Activated CD8-positive, alpha-beta T cell treated with anti-CD3 and anti-CD28 coated beads, Interleukin-2, amount 10 ng/mL, durations not matched to agents 7 days and 5 days (primary cell): ENCODE measurements around the gene SLCO3A1. TPM values are rescaled to one million over a fixed set of nuclear protein-coding genes. Genes with fewer than 3 reads are reported as not detected.

ENCODE experiments used
- ATAC-seq: fragments of 150-1000 bp; cut with Tn5 transposase; one replicate; pipeline ENCODE4 v1.10.0; 2021; ENCODE audit warnings: moderate library complexity
- CTCF ChIA-PET: fragments of 350-600 bp; sonication (Branson Sonifier 250); formaldehyde crosslinking; loops from one replicate; lab custom pipeline; 2021; ENCODE audit warnings: antibody characterized with exemption; lab: Charles Lee
- POLR2A ChIA-PET: fragments of 350-600 bp; sonication (Branson Sonifier 250); formaldehyde crosslinking; loops from one replicate; lab custom pipeline; 2021; ENCODE audit warnings: antibody characterized with exemption; lab: Charles Lee
- DNase-seq: peaks from one replicate; pipeline ENCODE4 v3.0.0-alpha.2; 2020
- H3K27ac Mint-ChIP-seq: one replicate; pipeline ENCODE4 v1.8.0; 2021; ENCODE audit warnings: mild to moderate bottlenecking, mixed read lengths
- H3K27me3 Mint-ChIP-seq: one replicate; pipeline ENCODE4 v1.8.0; 2021; ENCODE audit warnings: low read depth, mixed read lengths
- H3K36me3 Mint-ChIP-seq: one replicate; pipeline ENCODE4 v1.8.0; 2021; ENCODE audit warnings: low read depth, mixed read lengths
- H3K4me1 Mint-ChIP-seq: one replicate; pipeline ENCODE4 v1.8.0; 2021; ENCODE audit warnings: low read depth, mixed read lengths
- H3K4me3 Mint-ChIP-seq: one replicate; pipeline ENCODE4 v1.8.0; 2021; ENCODE audit warnings: mild to moderate bottlenecking, mixed read lengths
- H3K9me3 Mint-ChIP-seq: one replicate; pipeline ENCODE4 v1.8.0; 2022; ENCODE audit warnings: mixed read lengths; ENCODE audit not compliant: insufficient read depth
- total RNA-seq, 2 experiments: library from RNA; stranded (reverse); gene quantifications; one replicate each; pipeline ENCODE4 v1.2.3, GENCODE V29; 2021

SLCO3A1 gene
- total RNA-seq, 2 experiments from 2014 or later: 29.3 to 32.7 TPM

DNA sequence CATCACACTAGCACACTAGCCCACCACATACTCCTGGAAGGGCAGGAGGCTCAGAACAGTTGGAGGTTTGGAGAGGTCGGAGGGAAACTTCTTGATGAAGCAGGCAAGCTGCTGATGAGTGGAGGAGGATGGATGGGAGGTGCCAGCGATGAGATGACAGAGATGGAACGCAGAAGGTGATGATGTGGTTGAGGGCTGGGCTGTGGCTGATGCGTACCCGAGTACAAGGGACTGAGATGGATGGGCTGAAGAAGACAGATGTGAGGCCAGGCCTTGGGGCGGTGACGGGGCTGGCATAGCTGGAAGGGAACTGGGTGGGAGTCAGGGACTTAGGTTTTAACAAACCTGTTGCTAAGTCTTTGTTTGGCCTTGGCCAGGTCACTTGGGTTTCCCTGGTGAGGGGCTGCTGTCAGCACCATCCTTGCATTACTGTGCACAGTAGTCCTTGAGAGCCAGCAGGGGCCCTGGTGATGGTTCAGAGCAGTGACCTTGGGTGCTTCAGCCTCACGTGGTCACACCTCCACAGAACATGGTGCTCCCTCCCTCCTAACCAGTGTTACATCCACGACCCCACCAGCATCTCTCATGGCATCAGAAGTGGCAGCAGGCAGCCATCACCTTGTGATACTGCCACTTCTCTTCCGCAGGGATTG lies 164.5 kb downstream of the SLCO3A1 start:
- Mint-ChIP-seq H3K27me3 (no peaks in the 10 kb centered on the region), H3K36me3 (no peaks in the 10 kb centered on the region), H3K4me1 (peaks cover 14% of the 10 kb centered on the region), H3K9me3 (no peaks in the 10 kb centered on the region), H3K4me3 (no peak overlapping the region), H3K27ac (no peak overlapping the region)
- POLR2A ChIA-PET: interaction anchor here (1.0 kb wide), 1 partner anchor 9 kb away, joined by 3 read pairs; no protein-coding TSS in a partner anchor
- DNase-seq: no peak
- CTCF ChIA-PET: no interaction called here
- ATAC-seq: no peak

DNA sequence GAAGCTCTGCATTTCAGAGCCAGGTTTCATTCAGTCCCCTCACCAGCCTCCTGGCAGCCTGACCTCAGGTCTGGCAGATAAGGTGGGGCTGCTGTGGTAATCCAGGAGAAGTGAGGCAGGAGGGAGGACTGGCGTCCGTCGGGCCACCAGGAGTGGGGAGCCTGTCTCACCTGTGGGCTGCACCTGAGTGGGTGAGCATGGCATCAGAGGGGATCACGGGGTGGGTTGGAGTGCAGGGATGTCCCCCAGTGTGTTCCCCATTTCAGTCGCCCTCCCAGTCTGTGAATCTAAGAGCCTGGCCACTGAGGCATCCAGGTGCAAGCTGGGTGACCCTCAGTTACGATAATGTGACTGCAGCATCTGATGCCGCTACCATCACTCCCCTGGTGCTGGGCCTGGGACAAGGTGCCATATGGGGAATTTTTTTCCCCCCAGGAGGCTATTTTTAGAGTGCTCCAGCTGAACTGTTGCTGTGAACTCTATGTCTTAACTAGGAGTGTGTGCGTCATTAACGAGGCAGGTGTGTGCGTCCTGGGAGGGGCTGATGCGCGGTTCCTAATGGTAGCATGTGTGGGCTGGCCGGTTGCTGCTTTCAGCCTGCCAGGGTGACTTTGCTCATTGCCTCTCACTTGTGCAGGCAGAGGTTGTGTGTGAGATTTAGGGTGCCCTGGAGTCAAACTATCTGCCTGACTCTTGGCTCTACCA lies 165.2 kb downstream of the SLCO3A1 start:
- Mint-ChIP-seq H3K36me3 (no peaks in the 10 kb centered on the region), H3K27ac (no peak overlapping the region), H3K4me3 (no peak overlapping the region), H3K27me3 (no peaks in the 10 kb centered on the region), H3K9me3 (no peaks in the 10 kb centered on the region), H3K4me1 (peaks cover 14% of the 10 kb centered on the region)
- no peak for ATAC-seq
- ChIA-PET CTCF (no interaction called here), POLR2A (interaction anchor here (1.0 kb wide), 1 partner anchor 9 kb away, joined by 3 read pairs; no protein-coding TSS in a partner anchor)
- DNase-seq: no peak

DNA sequence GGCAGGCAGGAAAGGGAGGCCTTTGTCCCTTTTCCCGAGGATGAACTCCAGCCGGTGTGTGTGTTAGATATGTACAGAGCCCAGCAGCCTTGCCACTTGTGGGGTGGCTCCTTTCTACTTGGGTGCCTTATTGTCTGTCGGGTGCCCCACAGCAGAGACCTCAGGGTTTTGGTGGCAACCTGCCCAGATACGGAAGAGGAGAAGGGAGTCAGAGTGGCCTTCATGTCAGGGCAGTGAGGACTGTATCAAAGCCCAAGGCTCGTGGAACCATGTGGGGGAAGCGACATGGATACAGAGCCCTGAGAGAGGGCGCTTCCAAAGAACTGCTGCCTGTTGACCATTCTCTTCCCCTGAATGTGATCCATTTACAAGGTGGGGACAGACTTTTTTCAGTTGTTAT lies 166.2 kb downstream of the SLCO3A1 start:
- no peak for ATAC-seq
- H3K4me3 Mint-ChIP-seq: no peak overlapping the region
- DNase-seq: no peak
- H3K27ac Mint-ChIP-seq: no peak overlapping the region
- H3K27me3 Mint-ChIP-seq: no peaks in the 10 kb centered on the region
- H3K36me3 Mint-ChIP-seq: no peaks in the 10 kb centered on the region
- no peaks in the 10 kb centered on the region for H3K9me3 Mint-ChIP-seq
- H3K4me1 Mint-ChIP-seq: peaks cover 14% of the 10 kb centered on the region
- ChIA-PET CTCF (no interaction called here), POLR2A (no interaction called here)

DNA sequence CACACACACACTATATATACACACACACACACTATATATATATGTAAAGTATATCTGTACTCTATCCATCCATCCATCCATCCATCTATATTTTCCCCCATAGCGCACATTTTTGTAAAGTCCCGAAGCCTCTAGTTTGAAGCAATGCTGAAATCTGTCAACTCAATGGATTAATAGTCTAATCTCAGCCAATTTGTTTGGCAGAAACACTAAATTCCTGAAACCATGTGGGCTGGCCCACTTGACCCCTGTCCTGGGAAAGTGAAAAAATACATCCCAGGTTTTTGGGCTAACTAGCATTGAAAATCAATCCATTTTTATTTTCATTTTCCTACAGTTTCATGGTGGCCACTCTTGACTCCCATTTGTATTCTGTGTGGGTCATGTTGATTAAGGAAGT lies 166.7 kb downstream of the SLCO3A1 start:
- Mint-ChIP-seq H3K27ac (no peak overlapping the region), H3K4me3 (no peak overlapping the region), H3K4me1 (peaks cover 14% of the 10 kb centered on the region), H3K27me3 (no peaks in the 10 kb centered on the region), H3K9me3 (no peaks in the 10 kb centered on the region), H3K36me3 (no peaks in the 10 kb centered on the region)
- ATAC-seq: no peak
- DNase-seq: no peak
- POLR2A ChIA-PET: no interaction called here
- CTCF ChIA-PET: no interaction called here

DNA sequence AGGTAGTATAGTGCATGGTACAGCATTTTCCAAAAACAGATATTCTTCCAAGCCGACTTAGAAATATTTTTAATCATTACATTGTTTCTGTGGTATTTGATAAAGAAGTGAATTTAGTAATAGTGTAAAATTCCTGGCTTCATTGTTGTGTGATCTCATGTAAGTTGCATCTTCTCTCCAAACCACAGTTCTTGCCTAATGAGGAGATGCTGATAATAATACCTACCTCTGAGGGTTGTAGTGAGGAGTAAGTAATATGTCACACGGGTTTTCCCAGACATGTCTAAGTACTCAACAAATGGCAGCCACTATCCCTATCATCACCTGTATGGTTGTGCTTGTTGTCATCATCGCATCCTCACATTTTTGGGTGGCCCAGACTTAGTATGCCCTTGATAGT lies 167.3 kb downstream of the SLCO3A1 start:
- ChIA-PET POLR2A (no interaction called here), CTCF (no interaction called here)
- no peaks in the 10 kb centered on the region for H3K27me3 Mint-ChIP-seq
- H3K4me3 Mint-ChIP-seq: no peak overlapping the region
- DNase-seq: no peak
- no peak for ATAC-seq
- H3K9me3 Mint-ChIP-seq: no peaks in the 10 kb centered on the region
- H3K4me1 Mint-ChIP-seq: peaks cover 14% of the 10 kb centered on the region
- H3K27ac Mint-ChIP-seq: no peak overlapping the region
- H3K36me3 Mint-ChIP-seq: no peaks in the 10 kb centered on the region

DNA sequence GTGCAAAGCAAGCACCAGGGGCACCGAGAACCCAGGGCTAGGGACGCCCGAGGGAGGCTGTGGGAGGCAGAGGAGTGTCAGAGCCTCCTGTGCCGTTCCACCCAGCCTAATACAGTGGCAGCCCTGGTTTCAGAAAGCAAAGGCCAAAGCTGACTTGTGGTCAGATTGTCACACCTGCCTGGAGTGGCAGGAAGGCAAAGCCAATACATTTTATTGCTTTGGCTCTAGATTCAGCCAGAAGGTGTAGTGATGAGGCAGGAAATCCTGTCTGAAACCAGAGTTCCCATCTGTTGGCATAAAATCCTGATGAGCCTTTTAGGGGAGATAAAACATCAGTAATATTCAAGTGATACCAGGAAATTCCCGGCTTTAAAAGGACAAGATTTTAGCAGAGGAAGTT lies 168.3 kb downstream of the SLCO3A1 start:
- Mint-ChIP-seq H3K4me1 (peaks cover 14% of the 10 kb centered on the region), H3K27ac (no peak overlapping the region), H3K9me3 (no peaks in the 10 kb centered on the region), H3K36me3 (no peaks in the 10 kb centered on the region), H3K4me3 (no peak overlapping the region), H3K27me3 (no peaks in the 10 kb centered on the region)
- ChIA-PET POLR2A (no interaction called here), CTCF (interaction anchor here (1.3 kb wide), 1 partner anchor 168 kb away, joined by 4 read pairs; the partner anchor contains the start of gene SLCO3A1)
- no peak for ATAC-seq
- no peak for DNase-seq

DNA sequence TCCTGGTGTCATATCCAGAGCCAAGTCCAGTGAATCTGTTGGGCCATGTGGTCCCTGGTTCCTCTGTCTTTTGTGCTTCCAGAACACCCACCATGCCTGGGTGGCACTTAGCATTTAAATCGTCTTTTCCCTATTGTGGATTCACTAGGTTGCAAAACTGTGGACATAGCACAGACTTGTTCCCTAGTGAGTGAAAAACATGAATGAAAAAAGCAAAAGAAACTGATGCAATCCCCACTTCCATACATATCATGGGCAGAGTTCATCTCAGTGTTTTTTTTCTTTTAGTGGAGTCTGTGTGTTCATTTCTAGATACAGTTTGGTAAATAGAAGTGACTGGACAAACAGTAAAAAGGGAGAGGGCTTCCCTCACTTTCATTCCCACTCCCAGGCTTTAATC lies 170.5 kb downstream of the SLCO3A1 start:
- Mint-ChIP-seq H3K9me3 (no peaks in the 10 kb centered on the region), H3K4me1 (peaks cover 14% of the 10 kb centered on the region), H3K27ac (no peak overlapping the region), H3K4me3 (no peak overlapping the region), H3K27me3 (no peaks in the 10 kb centered on the region), H3K36me3 (no peaks in the 10 kb centered on the region)
- POLR2A ChIA-PET: no interaction called here
- DNase-seq (no peak), ATAC-seq (no peak)
- CTCF ChIA-PET: no interaction called here

DNA sequence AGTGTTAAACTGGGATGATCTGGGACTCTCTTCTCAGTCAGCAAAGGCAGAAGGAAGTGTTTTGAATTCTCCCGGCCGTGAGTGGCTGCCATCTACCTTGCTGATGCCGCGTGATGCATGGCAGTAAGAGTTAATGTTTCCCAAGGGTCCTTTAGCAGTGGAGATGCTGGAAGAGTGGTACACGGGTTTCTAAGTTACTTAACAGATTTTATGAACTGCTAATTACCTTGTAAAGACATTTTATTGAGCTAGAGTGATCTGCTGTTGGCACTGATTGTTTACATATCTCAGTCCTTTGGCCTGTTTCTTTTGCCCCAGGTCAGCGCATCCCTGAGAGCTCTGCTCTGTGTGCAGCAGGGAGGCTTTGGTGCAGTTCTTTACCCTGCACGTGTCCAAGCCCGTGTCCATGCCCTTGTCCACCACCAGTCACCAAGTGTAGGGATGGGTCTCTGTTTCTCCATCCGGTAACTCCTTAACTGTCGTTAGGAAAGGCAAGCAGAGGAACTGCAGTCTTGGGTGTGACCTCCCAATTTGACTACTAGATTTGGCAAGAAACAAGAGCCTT lies 172.3 kb downstream of the SLCO3A1 start:
- ChIA-PET CTCF (no interaction called here), POLR2A (interaction anchor here (0.7 kb wide), 1 partner anchor 1155 kb away, joined by 4 read pairs; no protein-coding TSS in a partner anchor)
- no peak for ATAC-seq
- Mint-ChIP-seq H3K27ac (no peak overlapping the region), H3K4me1 (peaks cover 14% of the 10 kb centered on the region), H3K36me3 (no peaks in the 10 kb centered on the region), H3K9me3 (no peaks in the 10 kb centered on the region), H3K4me3 (no peak overlapping the region), H3K27me3 (no peaks in the 10 kb centered on the region)
- no peak for DNase-seq

DNA sequence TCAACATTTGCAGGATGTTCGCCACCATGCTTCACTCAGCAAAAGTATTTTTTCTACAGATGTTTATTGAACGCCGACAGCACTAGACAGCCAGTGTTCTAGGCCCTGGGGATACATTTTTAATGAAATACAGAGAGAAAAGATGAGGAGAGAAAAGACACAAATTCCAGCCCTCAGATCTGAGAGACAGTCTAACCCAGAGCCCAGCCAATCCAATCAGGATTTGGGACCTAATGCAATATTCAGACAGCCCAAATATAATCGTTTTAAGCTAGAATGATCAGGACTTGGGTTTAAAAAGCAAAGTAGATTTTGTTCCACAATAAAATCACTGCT lies 174.8 kb downstream of the SLCO3A1 start:
- DNase-seq (no peak), ATAC-seq (no peak)
- Mint-ChIP-seq H3K27ac (no peak overlapping the region), H3K4me1 (peaks cover 3% of the 10 kb centered on the region), H3K36me3 (no peaks in the 10 kb centered on the region), H3K4me3 (no peak overlapping the region), H3K27me3 (peaks cover 3% of the 10 kb centered on the region), H3K9me3 (no peaks in the 10 kb centered on the region)
- CTCF ChIA-PET: no interaction called here
- POLR2A ChIA-PET: no interaction called here

DNA sequence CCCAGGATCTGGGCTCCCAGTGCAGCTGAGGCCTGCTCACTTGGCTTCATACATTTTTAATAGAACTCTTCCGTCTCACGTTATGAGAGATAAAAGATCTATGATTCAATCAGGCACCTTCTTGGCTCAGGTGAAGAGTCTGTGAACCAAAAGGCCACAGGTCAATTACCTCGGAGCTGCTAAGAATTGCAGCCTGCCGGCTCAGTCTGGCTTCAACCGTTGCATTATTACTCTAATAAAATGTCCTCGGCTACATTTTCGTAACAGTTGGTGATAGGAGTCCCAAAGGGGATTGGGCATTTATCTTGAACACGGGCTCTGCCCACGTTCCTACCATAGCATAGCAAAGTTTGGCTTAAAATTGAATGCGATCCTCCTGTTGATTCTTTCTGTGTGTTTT lies 176.3 kb downstream of the SLCO3A1 start:
- ATAC-seq: no peak
- POLR2A ChIA-PET: no interaction called here
- CTCF ChIA-PET: no interaction called here
- Mint-ChIP-seq H3K27ac (no peak overlapping the region), H3K9me3 (no peaks in the 10 kb centered on the region), H3K4me3 (no peak overlapping the region), H3K36me3 (no peaks in the 10 kb centered on the region), H3K4me1 (peaks cover 3% of the 10 kb centered on the region), H3K27me3 (peaks cover 3% of the 10 kb centered on the region)
- DNase-seq: no peak

DNA sequence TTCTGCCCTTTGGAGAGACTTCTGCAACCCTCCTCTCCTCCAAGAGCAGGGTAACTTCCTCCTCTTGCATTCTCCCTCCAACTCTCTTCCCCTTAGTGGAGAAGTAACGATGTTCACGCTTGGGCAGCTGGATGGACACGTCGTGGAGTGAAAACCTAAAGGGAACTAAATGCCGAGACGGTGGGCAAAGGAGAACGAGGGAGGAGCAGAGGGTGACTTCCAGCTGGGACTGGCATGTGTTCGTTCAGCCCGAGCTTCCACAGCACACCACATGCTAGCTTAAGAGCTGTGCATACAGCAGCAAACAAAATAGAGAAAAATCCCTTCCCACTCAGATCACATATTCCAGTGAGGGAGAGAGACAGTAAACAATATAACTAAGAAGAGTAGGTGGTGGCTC lies 179.8 kb downstream of the SLCO3A1 start:
- ATAC-seq (no peak), DNase-seq (no peak)
- no peaks in the 10 kb centered on the region for H3K36me3 Mint-ChIP-seq
- POLR2A ChIA-PET: no interaction called here
- H3K27ac Mint-ChIP-seq: no peak overlapping the region
- H3K9me3 Mint-ChIP-seq: no peaks in the 10 kb centered on the region
- H3K4me3 Mint-ChIP-seq: no peak overlapping the region
- peaks cover 3% of the 10 kb centered on the region for H3K4me1 Mint-ChIP-seq
- peaks cover 3% of the 10 kb centered on the region for H3K27me3 Mint-ChIP-seq
- CTCF ChIA-PET: no interaction called here

DNA sequence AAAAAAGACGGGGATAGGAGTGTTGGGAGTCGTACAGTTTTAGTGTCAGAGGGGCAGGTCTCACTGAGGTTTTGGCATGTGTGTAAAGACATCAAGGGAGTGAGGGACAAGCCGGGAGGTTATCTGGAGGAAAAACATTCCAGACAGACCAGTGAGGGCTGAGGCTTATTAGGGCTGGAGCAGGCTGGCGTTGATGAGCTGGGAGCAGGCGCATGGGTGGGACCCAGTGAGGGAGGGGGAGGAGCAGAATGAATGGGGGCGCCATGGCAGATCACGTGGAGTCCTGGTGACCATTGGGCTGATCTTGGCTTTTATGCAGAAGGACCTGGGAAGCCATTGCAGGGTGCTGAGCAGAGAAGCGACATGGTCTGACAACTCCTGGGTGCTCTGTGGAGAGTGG lies 180.2 kb downstream of the SLCO3A1 start:
- peaks cover 3% of the 10 kb centered on the region for H3K27me3 Mint-ChIP-seq
- POLR2A ChIA-PET: no interaction called here

More for the DNA sequence above, 180.2 kb downstream of the SLCO3A1 start:
- peaks cover under 1% of the 10 kb centered on the region for H3K9me3 Mint-ChIP-seq
- ATAC-seq (no peak), DNase-seq (no peak)
- H3K4me3 Mint-ChIP-seq: no peak overlapping the region
- peaks cover 3% of the 10 kb centered on the region for H3K4me1 Mint-ChIP-seq
- no peak overlapping the region for H3K27ac Mint-ChIP-seq
- CTCF ChIA-PET: no interaction called here
- H3K36me3 Mint-ChIP-seq: no peaks in the 10 kb centered on the region
